DMS79 treated with DMSO at 0.1 percent for 48 hours (cell line): Measurements from ENCODE around the gene FANCL.
"Not testable (repeated sequence)": the region's sequence is repeated elsewhere in the genome, so short reads cannot be mapped to it uniquely, and the experiment has no call there.

Experiments used
- DNase-seq: peaks from one replicate; lab custom pipeline; 2025; lab: John Stamatoyannopoulos, UW

FANCL gene

GRCh38 chr2:58206785-58207184 lies 34.3 kb downstream of the FANCL start:
- DNase-seq: no peak

GRCh38 chr2:58204195-58204959 lies 36.7 kb downstream of the FANCL start:
- no peak for DNase-seq

GRCh38 chr2:58203018-58203417 lies 38.1 kb downstream of the FANCL start:
- DNase-seq: no peak

GRCh38 chr2:58202404-58202803 lies 38.7 kb downstream of the FANCL start:
- DNase-seq: no peak

- DNase-seq: no peak
Measured at GRCh38 chr2:58197894-58198293, 43.2 kb downstream of the FANCL start.

- DNase-seq: no peak
Measured at GRCh38 chr2:58195662-58196061, 45.5 kb downstream of the FANCL start.

- no peak for DNase-seq
Measured at GRCh38 chr2:58194458-58194857, 46.7 kb downstream of the FANCL start.

- DNase-seq: not testable (repeated sequence)
Measured at GRCh38 chr2:58187022-58187421, 54.1 kb downstream of the FANCL start.

GRCh38 chr2:58186501-58186900 lies 54.6 kb downstream of the FANCL start:
- DNase-seq: no peak

- DNase-seq: no peak
Measured at GRCh38 chr2:58182527-58182926, 58.6 kb downstream of the FANCL start.

- DNase-seq: no peak
Measured at GRCh38 chr2:58180635-58181034, 60.5 kb downstream of the FANCL start.

- not testable (repeated sequence) for DNase-seq
Measured at GRCh38 chr2:58180175-58180574, 61.0 kb downstream of the FANCL start.

- not testable (repeated sequence) for DNase-seq
Measured at GRCh38 chr2:58177187-58177586, 63.9 kb downstream of the FANCL start.

GRCh38 chr2:58171831-58172230 lies 69.3 kb downstream of the FANCL start:
- DNase-seq: not testable (repeated sequence)

- DNase-seq: not testable (repeated sequence)
Measured at GRCh38 chr2:58170334-58170933, 70.7 kb downstream of the FANCL start.

GRCh38 chr2:58169845-58170244 lies 71.3 kb downstream of the FANCL start:
- not testable (repeated sequence) for DNase-seq

- DNase-seq: not testable (repeated sequence)
Measured at GRCh38 chr2:58168130-58168529, 73.0 kb downstream of the FANCL start.

- DNase-seq: no peak
Measured at GRCh38 chr2:58163913-58164312, 77.2 kb downstream of the FANCL start.

GRCh38 chr2:58158481-58158880 lies 82.6 kb downstream of the FANCL start:
- DNase-seq: no peak

GRCh38 chr2:58157754-58158153 lies 83.4 kb downstream of the FANCL start:
- DNase-seq: no peak

- DNase-seq: no peak
Measured at GRCh38 chr2:58156780-58157179, 84.3 kb downstream of the FANCL start.

GRCh38 chr2:58155160-58155778 lies 85.9 kb downstream of the FANCL start:
- no peak for DNase-seq

GRCh38 chr2:58146707-58147106 lies 94.4 kb downstream of the FANCL start:
- no peak for DNase-seq
